ENCODE measurements around the gene GPR3.

DNA sequence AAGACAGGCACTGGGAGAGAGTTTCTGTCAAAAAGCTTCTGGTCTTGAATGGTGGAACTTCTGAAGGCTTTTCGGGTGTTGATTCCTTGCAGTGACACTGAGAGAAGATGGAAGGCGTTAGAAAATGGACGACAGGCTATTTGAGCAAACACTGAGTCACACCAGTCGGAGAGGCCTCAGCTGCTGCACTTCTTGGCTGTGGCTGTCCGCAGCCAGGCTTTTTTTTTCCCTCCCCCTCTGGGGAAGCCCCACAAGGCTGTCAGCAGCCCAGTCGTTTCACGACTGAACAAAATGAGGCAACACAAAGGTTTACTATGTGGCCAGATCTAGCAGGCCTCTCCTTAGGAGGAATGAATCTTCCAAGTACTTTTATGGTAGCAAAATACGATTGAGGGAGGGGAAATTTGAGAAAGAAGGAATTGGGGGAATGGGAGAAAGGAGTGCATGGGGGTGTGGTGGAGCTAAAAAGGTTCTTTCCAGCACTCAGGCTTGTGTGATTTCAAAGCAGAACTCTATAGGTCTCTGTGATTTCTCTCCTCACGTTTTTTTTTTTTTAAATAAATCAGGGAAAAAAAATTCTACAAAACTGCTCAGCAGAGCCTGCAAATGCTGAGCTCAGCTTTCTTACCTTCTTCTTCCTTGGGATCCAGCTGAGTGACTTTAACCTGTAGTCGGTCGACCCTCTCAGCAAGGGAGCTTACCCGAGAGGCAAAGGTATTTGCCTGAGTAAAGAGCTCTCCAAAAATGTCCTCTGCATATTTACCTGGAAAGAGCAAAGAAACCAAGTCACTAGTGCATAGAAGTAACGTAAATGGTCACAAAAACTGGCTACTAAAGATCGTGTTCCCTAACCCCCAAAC is 26.1 kb downstream of the GPR3 start:
- TF ChIP-seq, protein P1, sequence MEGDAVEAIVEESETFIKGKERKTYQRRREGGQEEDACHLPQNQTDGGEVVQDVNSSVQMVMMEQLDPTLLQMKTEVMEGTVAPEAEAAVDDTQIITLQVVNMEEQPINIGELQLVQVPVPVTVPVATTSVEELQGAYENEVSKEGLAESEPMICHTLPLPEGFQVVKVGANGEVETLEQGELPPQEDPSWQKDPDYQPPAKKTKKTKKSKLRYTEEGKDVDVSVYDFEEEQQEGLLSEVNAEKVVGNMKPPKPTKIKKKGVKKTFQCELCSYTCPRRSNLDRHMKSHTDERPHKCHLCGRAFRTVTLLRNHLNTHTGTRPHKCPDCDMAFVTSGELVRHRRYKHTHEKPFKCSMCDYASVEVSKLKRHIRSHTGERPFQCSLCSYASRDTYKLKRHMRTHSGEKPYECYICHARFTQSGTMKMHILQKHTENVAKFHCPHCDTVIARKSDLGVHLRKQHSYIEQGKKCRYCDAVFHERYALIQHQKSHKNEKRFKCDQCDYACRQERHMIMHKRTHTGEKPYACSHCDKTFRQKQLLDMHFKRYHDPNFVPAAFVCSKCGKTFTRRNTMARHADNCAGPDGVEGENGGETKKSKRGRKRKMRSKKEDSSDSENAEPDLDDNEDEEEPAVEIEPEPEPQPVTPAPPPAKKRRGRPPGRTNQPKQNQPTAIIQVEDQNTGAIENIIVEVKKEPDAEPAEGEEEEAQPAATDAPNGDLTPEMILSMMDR (IDR thresholded peaks at IDR 0.05) = no peak
- no peak for TF ChIP-seq TCF7L2 (IDR thresholded peaks at IDR 0.05; ENCODE audit: low read depth, low read length)

All from Panc1 (cell line).